B cell (primary cell): ENCODE results near the gene DCAF4.

ENCODE experiments used
- CTCF ChIP-seq: fragments of 200-600 bp; IDR thresholded peaks from one replicate; pipeline ENCODE4 v1.8.0; 2022; ENCODE audit warnings: antibody characterized with exemption, mild to moderate bottlenecking
- EZH2 ChIP-seq: IDR thresholded peaks from 2 replicates; pipeline ENCODE4 v1.6.1; 2012; ENCODE audit warnings: borderline replicate concordance, low read depth, mild to moderate bottlenecking, moderate library complexity, low read length; ENCODE audit not compliant: insufficient read depth, poor library complexity, severe bottlenecking

DNA sequence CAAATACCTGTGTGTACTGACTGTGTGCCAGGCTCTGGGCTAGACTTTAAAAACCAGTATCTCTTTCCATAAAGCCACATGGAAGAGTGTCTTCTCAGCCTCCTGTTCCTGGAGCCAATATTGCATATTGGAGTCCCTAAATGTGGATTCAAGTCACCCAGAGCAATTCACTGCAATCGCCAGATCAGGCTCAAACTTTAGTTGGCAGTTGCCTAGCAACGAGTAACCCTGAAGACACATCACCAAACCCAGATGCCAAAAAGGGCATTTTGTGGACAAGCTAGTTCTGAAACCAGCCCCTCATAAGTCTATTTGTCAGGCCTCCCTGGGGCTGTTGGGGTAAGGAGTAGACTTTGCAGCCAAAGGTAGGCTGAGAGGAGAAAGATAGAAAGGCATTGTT is 46.1 kb upstream of the DCAF4 start:
- TF ChIP-seq CTCF, result no peak
- TF ChIP-seq EZH2, result no peak
